ENCODE measurements around the gene ZNF287.
"Not testable (repeated sequence)": the region's sequence is repeated elsewhere in the genome, so short reads cannot be mapped to it uniquely, and the experiment has no call there.

ZNF287 gene

GRCh38 chr17:16568541-16569357, at the start of gene ZNF287:
Gene ZNF287, minus strand, starts transcription at chr17:16569204. Its CDS starts 1,473 bp downstream, at chr17:16567731.
- DNase-seq: peak; percentile 87

GRCh38 chr17:16617481-16618060, 48.6 kb upstream of the ZNF287 start:
- no peak for DNase-seq

GRCh38 chr17:16599537-16599936, 30.5 kb upstream of the ZNF287 start:
- DNase-seq: no peak

GRCh38 chr17:16593356-16594102, 24.5 kb upstream of the ZNF287 start:
- DNase-seq: no peak

- DNase-seq: peak; percentile 82
Measured at GRCh38 chr17:16589097-16589969, 20.3 kb upstream of the ZNF287 start.

GRCh38 chr17:16585796-16586195, 16.8 kb upstream of the ZNF287 start:
- no peak for DNase-seq

- peak; percentile 88 for DNase-seq
Measured at GRCh38 chr17:16584273-16584995, 15.4 kb upstream of the ZNF287 start.

GRCh38 chr17:16583781-16584180, 14.8 kb upstream of the ZNF287 start:
- no peak for DNase-seq

GRCh38 chr17:16573466-16573865, 4.5 kb upstream of the ZNF287 start:
- no peak for DNase-seq

GRCh38 chr17:16569358-16569712, 331 bp upstream of the ZNF287 start:
- DNase-seq: no peak

- DNase-seq: no peak
Measured at GRCh38 chr17:16552637-16553045, 16.4 kb downstream of the ZNF287 start.

GRCh38 chr17:16551878-16552636, 16.9 kb downstream of the ZNF287 start:
- no peak for DNase-seq

GRCh38 chr17:16537130-16537458, 31.9 kb downstream of the ZNF287 start:
- no peak for DNase-seq

GRCh38 chr17:16534236-16534635, 34.8 kb downstream of the ZNF287 start:
- DNase-seq: no peak

- no peak for DNase-seq
Measured at GRCh38 chr17:16529906-16530305, 39.1 kb downstream of the ZNF287 start.

GRCh38 chr17:16527298-16527697, 41.7 kb downstream of the ZNF287 start:
- DNase-seq: no peak

GRCh38 chr17:16525556-16525955, 43.4 kb downstream of the ZNF287 start:
- DNase-seq: not testable (repeated sequence)

GRCh38 chr17:16521070-16521727, 47.8 kb downstream of the ZNF287 start:
- peak; percentile 78 for DNase-seq

- DNase-seq: no peak
Measured at GRCh38 chr17:16519021-16519420, 50.0 kb downstream of the ZNF287 start.

- no peak for DNase-seq
Measured at GRCh38 chr17:16517477-16517876, 51.5 kb downstream of the ZNF287 start.

- peak; percentile 47 for DNase-seq
Measured at GRCh38 chr17:16516594-16517051, 52.4 kb downstream of the ZNF287 start.
